Naive B cell (primary cell): ENCODE data around the gene TFDP2. TPM values are rescaled to one million over a fixed set of nuclear protein-coding genes. Genes with fewer than 3 reads are reported as not detected.
A peak's percentile ranks its signal among the peaks of the same experiment; 100 is the strongest.
"Not testable (repeated sequence)": the region's sequence is repeated elsewhere in the genome, so short reads cannot be mapped to it uniquely, and the experiment has no call there.

Experiments
- ATAC-seq, 2 donors: fragments of 150-1000 bp; cut with Tn5 transposase; 2 replicates each; pipeline ENCODE4 v1.10.0; 2021; ENCODE audit warnings: low read depth in 2 of 2, mild to moderate bottlenecking in 2 of 2, moderate library complexity in 2 of 2
- DNase-seq: peaks from one replicate; pipeline ENCODE4 v3.0.0; 2022
- H3K27ac Mint-ChIP-seq, 6 donors: one replicate each; pipeline ENCODE4 v1.8.0; 2020 to 2022; ENCODE audit warnings: mild to moderate bottlenecking in 6 of 6, mixed read lengths in 6 of 6, moderate library complexity in 5 of 6, inconsistent platforms in 2 of 6
- H3K27me3 Mint-ChIP-seq, 3 donors: one replicate each; pipeline ENCODE4 v1.8.0; 2021 to 2022; ENCODE audit warnings: mixed read lengths in 3 of 3, mild to moderate bottlenecking in 1 of 3
- H3K36me3 Mint-ChIP-seq, 2 donors: one replicate each; pipeline ENCODE4 v1.8.0; 2020 to 2022; ENCODE audit warnings: mixed read lengths in 2 of 2, inconsistent platforms in 1 of 2, mild to moderate bottlenecking in 1 of 2
- H3K4me1 Mint-ChIP-seq, 3 donors: one replicate each; pipeline ENCODE4 v1.8.0; 2020 to 2022; ENCODE audit warnings: mixed read lengths in 3 of 3, inconsistent platforms in 1 of 3, mild to moderate bottlenecking in 1 of 3, moderate library complexity in 1 of 3
- H3K4me3 Mint-ChIP-seq, 8 donors: one replicate each; pipeline ENCODE4 v1.8.0; 2020 to 2022; ENCODE audit warnings: mild to moderate bottlenecking in 8 of 8, mixed read lengths in 8 of 8, moderate library complexity in 8 of 8, inconsistent platforms in 2 of 8
- H3K9me3 Mint-ChIP-seq, 7 donors: one replicate each; pipeline ENCODE4 v1.8.0; 2020 to 2022; ENCODE audit warnings: mixed read lengths in 7 of 7, mild to moderate bottlenecking in 5 of 7, inconsistent platforms in 2 of 7, moderate library complexity in 1 of 7
- polyA plus RNA-seq, 6 donors: library from polyadenylated mRNA; unstranded; fragments of 300-500 nt; fragmentation: Illumina TruSeq; gene quantifications; one replicate each; pipeline ENCODE4 v1.2.3, GENCODE V29; 2021; ENCODE audit warnings: low read depth in 6 of 6

TFDP2 gene
- polyA plus RNA-seq, 6 donors from 2014 or later = 9.3 to 33.8 (median 24.2) TPM

DNA sequence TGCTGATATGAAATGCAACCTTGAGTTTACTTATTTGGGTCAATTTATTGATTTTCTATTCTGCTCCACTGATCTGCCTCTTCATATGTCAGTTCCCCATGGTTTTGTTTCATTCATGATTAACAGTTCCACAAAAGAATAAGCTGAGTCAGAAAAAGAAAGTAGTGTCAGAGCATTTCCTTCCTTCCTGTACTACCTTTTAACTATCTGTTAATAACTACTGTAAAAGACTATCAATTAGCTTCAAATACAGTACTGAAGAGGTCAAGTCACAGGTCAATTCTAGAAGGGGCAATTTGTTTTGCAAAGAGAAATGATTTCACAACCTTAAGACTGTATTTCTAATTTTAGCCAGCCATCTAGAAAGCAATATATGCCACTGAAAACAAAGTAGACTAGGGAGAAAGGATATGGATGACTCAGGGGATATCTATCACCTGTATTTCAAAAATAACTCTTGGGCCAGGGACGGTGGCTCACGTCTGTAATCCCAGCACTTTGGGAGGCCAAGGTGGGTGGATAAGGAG lies 129.5 kb downstream of the TFDP2 start:
- DNase-seq (no peak), ATAC-seq (no peak)
- no peak overlapping the region for H3K27ac Mint-ChIP-seq
- H3K4me3 Mint-ChIP-seq = no peak overlapping the region
- peaks cover 0 to 15% of the 10 kb centered on the region in 2 donors for H3K36me3 Mint-ChIP-seq
- peaks cover 12 to 21% (median 16%) of the 10 kb centered on the region in 3 donors for H3K4me1 Mint-ChIP-seq
- H3K9me3 Mint-ChIP-seq = peaks cover 0 to 3% (median 0%) of the 10 kb centered on the region in 7 donors
- no peaks in the 10 kb centered on the region for H3K27me3 Mint-ChIP-seq

DNA sequence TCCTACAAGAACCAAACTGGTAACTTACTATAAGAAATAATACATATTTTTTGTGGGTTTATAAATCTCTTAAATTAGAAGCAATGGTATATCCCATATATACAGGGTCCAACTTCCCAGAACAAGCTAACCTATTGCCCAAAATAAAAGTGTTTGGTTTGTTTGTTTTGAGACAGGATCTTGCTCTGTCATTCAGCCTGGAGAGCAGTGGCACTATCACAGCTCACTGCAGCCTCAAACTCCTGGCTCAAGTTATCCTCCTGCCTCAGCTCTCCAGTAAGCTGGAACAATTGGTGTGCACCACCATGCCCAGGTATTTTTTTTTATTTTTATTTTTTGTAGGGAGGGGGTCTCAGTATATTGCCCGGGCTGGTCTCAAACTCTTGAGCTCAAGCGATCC lies 135.4 kb downstream of the TFDP2 start:
- ATAC-seq (no peak), DNase-seq (no peak)
- Mint-ChIP-seq H3K9me3 (peaks cover 0 to 3% (median 0%) of the 10 kb centered on the region in 7 donors), H3K36me3 (no peaks in the 10 kb centered on the region), H3K27me3 (no peaks in the 10 kb centered on the region), H3K4me1 (peaks cover 0 to 4% (median 0%) of the 10 kb centered on the region in 3 donors), H3K27ac (no peak overlapping the region), H3K4me3 (no peak overlapping the region)

DNA sequence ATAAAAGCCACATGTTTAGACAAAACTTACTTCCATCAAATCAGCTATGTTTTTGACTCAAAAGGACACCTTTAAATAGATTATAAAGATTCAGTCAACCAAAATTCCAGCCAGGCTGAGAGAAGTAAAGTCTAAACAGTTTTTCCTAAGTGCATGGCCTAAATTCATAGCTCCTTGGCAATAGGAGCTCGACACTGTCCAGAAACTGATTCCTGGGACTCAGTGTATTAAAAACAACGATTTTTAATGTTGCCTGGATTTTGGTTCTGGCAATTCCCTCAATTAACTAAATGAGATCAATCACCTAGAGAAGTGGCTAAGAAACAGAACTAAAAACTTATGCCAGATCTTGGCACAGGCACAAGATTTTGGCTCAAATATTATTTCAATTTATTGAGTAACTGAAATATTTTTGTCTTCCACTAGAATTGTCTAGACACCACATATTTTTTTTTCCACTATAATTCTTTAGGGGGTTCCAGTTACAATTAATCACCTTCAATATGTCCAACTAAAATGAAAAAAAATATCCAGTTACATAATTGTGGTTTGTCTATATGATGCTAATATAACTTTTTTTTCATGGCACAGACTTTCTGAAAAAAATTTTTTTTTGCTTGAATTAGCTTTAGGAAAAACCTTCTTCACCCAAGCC lies 135.9 kb downstream of the TFDP2 start:
- Mint-ChIP-seq H3K4me3 (no peak overlapping the region), H3K27ac (peak overlapping the region in 1 of 6 donors; percentile 59), H3K4me1 (peaks cover 0 to 5% (median 1%) of the 10 kb centered on the region in 3 donors), H3K27me3 (no peaks in the 10 kb centered on the region), H3K36me3 (no peaks in the 10 kb centered on the region), H3K9me3 (peaks cover 0 to 3% (median 0%) of the 10 kb centered on the region in 7 donors)
- ATAC-seq (no peak), DNase-seq (no peak)

- H3K36me3 Mint-ChIP-seq = peaks cover 0 to 9% of the 10 kb centered on the region in 2 donors
- no peak overlapping the region for H3K4me3 Mint-ChIP-seq
- H3K9me3 Mint-ChIP-seq = no peaks in the 10 kb centered on the region
- no peak for DNase-seq
- H3K27ac Mint-ChIP-seq = no peak overlapping the region
- no peak for ATAC-seq
- no peaks in the 10 kb centered on the region for H3K27me3 Mint-ChIP-seq
- H3K4me1 Mint-ChIP-seq = peaks cover 0 to 12% (median 6%) of the 10 kb centered on the region in 3 donors
Measured at GRCh38 chr3:142009029-142009428, 140.3 kb downstream of the TFDP2 start.

DNA sequence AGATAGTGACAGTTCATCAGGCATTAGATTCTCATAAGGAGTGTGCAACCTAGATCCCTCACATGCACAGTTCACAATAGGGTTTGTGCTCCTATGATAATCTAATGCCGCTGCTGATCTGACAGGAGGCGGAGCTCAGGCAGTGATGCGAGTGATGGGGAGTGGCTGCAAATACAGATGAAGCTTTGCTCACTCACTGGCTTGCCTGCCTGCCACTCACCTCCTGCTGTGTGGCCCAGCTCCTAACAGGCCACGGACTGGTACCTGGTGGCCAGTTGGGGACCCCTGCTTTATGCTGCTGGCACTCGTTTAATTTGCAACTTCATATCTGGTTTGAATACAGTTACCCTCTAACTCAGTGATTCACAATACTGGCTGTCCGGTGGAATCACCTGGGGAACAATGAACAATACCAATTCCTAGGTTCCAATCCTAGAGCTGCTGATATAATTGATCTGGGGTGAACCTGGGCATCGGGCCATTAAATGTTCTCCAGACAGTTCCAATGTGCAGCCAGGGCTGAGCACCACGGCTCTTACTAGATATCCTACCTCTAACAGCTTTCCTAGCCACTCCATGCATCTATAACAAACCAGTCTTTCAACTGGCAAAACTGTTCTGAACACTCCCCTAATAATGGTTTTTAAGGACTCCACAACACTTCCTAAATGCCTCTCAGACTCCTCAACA lies 141.5 kb downstream of the TFDP2 start:
- Mint-ChIP-seq H3K36me3 (peaks cover 0 to 9% of the 10 kb centered on the region in 2 donors), H3K27ac (peak overlapping the region in 2 of 6 donors; percentile 33), H3K9me3 (no peaks in the 10 kb centered on the region), H3K4me3 (no peak overlapping the region), H3K4me1 (peaks cover 0 to 12% (median 6%) of the 10 kb centered on the region in 3 donors), H3K27me3 (no peaks in the 10 kb centered on the region)
- ATAC-seq = no peak
- DNase-seq = no peak

DNA sequence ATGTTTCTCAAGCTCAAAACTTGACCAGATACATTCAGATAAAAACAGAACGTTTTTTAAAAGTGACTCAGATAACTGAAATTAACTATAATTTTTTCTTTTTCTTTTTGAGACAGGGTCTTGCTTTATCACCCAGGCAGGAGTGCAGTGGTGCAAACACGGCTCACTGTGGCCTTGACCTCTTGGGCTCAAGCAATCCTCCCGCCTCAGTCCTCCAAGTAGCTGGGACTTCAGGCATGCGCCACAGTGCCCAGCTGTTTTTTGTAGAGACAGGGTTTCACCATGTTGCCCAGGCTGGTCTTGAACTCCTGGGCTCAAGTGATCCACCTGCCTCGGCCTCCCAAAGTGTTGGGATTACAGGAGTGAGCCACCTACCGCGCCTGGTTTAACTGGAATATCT lies 144.4 kb downstream of the TFDP2 start:
- Mint-ChIP-seq H3K4me1 (peaks cover 0 to 12% (median 6%) of the 10 kb centered on the region in 3 donors), H3K27ac (peak overlapping the region in 1 of 6 donors; percentile 29)
- not testable (repeated sequence) for ATAC-seq, DNase-seq, H3K9me3 Mint-ChIP-seq, H3K27me3 Mint-ChIP-seq, H3K36me3 Mint-ChIP-seq, H3K4me3 Mint-ChIP-seq

DNA sequence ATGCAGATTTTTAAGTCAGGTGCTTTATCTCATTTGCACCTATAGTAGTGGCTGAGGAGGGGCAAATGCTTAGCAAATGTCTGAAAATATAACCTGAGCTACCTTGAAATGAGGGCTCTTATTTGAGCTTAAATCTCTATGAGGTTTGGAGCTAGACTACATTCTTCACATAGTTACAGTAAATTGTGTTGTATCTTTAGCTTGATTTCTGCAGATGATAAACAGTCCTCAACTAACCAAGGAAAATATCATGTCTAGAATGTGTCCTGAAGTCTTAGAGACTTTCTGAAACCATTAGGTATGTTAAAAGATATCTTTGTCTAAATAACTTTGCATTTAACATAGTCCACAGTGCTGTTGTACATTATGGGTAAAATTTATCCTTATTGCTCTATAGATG lies 145.3 kb downstream of the TFDP2 start:
- Mint-ChIP-seq H3K4me1 (peaks cover 0 to 12% (median 6%) of the 10 kb centered on the region in 3 donors), H3K27ac (no peak overlapping the region), H3K9me3 (no peaks in the 10 kb centered on the region), H3K4me3 (no peak overlapping the region), H3K27me3 (no peaks in the 10 kb centered on the region), H3K36me3 (peaks cover 0 to 9% of the 10 kb centered on the region in 2 donors)
- DNase-seq (no peak), ATAC-seq (no peak)

- Mint-ChIP-seq H3K9me3 (no peaks in the 10 kb centered on the region), H3K27me3 (no peaks in the 10 kb centered on the region), H3K4me3 (no peak overlapping the region), H3K36me3 (peaks cover 0 to 9% of the 10 kb centered on the region in 2 donors), H3K27ac (no peak overlapping the region), H3K4me1 (peaks cover 0 to 9% (median 4%) of the 10 kb centered on the region in 3 donors)
- ATAC-seq = no peak
- no peak for DNase-seq
Measured at GRCh38 chr3:142003291-142003690, 146.1 kb downstream of the TFDP2 start.

DNA sequence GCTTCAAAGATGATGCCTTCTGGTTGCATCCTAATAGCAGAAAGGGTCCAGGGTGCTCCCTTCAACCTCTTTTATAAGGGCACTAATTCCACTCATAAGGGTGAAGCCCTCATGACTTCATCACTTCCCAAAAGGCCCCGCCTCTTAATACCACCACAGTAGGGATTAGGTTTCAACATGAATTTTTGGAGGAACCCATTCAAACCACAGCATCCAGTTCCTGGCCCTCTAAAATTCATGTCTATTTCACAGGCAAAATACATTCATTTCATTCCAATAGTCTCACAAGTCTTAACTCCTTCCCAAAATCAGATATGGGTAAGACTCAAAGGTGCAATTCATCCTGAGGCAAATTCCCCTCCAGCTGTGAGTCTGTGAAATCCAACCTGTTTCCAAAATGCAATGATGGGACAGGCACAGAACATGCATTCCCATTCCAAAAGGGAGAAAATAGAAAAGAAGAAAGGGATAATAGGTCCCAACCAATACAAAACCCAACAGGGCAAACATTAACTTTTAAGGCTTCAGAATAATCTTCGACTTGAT lies 148.9 kb downstream of the TFDP2 start:
- ATAC-seq (no peak), DNase-seq (no peak)
- H3K4me3 Mint-ChIP-seq = no peak overlapping the region
- no peaks in the 10 kb centered on the region for H3K9me3 Mint-ChIP-seq
- no peaks in the 10 kb centered on the region for H3K27me3 Mint-ChIP-seq
- H3K4me1 Mint-ChIP-seq = no peaks in the 10 kb centered on the region
- H3K36me3 Mint-ChIP-seq = peaks cover 0 to 4% of the 10 kb centered on the region in 2 donors
- H3K27ac Mint-ChIP-seq = no peak overlapping the region

DNA sequence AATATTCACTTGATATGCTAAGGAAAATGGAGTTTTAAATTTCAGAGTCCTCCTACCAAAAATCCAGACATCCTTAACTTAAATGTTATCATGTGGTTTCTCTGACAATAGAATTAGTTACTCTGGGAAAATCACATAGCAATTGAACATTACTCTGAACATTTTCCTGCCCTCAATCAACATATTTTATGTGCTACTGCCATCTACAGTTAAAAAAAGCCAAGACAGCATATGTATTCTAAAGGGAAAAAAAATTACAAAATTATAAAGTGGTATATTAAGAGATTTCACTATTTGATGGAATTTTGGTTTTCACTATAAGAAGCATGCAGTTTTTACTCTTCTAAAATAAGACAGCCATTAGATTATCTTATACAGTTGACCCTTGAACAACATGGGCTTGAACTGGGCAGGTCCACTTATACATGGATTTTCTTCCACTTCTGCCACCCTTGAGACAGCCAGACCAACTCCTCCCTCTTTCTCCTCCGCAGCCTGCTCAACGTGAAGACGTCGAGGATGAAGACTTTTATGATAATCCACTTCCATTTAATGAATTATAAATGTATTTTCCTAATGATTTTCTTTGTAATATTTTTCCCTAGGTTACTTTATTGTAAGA lies 150.6 kb downstream of the TFDP2 start:
- Mint-ChIP-seq H3K27ac (peak overlapping the region in 1 of 6 donors; percentile 3), H3K9me3 (no peaks in the 10 kb centered on the region), H3K27me3 (no peaks in the 10 kb centered on the region), H3K4me1 (no peaks in the 10 kb centered on the region), H3K4me3 (no peak overlapping the region), H3K36me3 (no peaks in the 10 kb centered on the region)
- DNase-seq (no peak), ATAC-seq (no peak)

DNA sequence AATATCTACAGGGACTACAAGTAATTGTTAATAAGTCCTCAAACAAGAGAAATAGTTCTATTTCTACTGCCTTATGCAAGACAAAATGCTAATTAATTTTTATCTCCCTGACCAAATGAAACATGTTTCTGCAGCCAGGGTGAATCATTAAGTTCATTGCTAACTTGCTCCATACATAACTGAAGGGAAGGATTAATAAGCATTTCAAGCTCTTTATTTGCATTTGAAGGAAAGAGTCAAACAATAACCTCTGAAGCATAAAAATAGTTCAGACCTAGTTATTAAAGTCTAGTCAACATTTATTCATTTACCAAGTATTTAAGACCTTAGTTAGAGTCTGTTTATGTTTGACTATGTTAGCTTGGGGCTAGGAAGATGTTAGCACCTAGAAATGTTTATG lies 152.9 kb downstream of the TFDP2 start:
- no peak for DNase-seq

DNA sequence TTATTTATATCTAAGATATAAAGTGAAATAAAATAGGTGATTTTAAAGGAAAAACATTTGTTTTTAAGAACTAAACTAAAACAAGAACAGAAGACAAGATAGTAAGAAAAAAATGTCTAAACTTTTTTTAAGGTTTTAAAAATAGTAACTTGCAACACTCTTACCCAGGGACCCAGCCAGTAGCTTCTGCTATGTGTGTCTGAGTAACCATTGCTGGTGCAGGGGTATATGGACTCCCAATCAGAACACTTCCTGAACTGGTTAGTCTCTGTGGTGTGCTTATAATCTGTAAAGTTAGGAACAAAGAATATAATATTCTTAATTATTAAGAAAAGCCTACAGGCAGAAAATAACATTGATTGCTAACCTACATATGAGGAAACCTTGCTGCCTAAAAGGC lies 154.5 kb downstream of the TFDP2 start:
- Mint-ChIP-seq H3K4me3 (no peak overlapping the region), H3K36me3 (no peaks in the 10 kb centered on the region), H3K4me1 (peaks cover 0 to 15% (median 7%) of the 10 kb centered on the region in 3 donors), H3K27ac (no peak overlapping the region), H3K27me3 (no peaks in the 10 kb centered on the region), H3K9me3 (no peaks in the 10 kb centered on the region)
- DNase-seq (no peak), ATAC-seq (no peak)

More for the DNA sequence above, 152.9 kb downstream of the TFDP2 start:
- ATAC-seq = no peak
- H3K4me3 Mint-ChIP-seq = no peak overlapping the region
- peaks cover 0 to 13% (median 7%) of the 10 kb centered on the region in 3 donors for H3K4me1 Mint-ChIP-seq
- H3K27me3 Mint-ChIP-seq = no peaks in the 10 kb centered on the region
- H3K36me3 Mint-ChIP-seq = no peaks in the 10 kb centered on the region
- no peaks in the 10 kb centered on the region for H3K9me3 Mint-ChIP-seq
- peak overlapping the region in 1 of 6 donors; percentile 33 for H3K27ac Mint-ChIP-seq

GRCh38 chr3:141992512-141992911 lies 156.8 kb downstream of the TFDP2 start:
- DNase-seq = no peak
- Mint-ChIP-seq H3K27me3 (no peaks in the 10 kb centered on the region), H3K27ac (no peak overlapping the region), H3K4me1 (peaks cover 0 to 15% (median 7%) of the 10 kb centered on the region in 3 donors), H3K4me3 (no peak overlapping the region), H3K36me3 (peaks cover 0 to 6% of the 10 kb centered on the region in 2 donors), H3K9me3 (no peaks in the 10 kb centered on the region)
- no peak for ATAC-seq
